GM18526 (cell line): ENCODE data around the gene C21orf58.

ENCODE experiments used
- POLR2A ChIP-seq: IDR thresholded peaks from 3 replicates; pipeline ENCODE4 v1.6.1; 2011; ENCODE audit not compliant: insufficient read length; ENCODE audit errors: extremely low read depth

The C21orf58 gene

GRCh38 chr21:46323710-46324389, at the start of gene C21orf58, which contains the start of gene PCNT:
TSS of gene C21orf58 (minus strand) at chr21:46323870. CDS start at chr21:46322738, 1,132 bp downstream.
TSS of gene PCNT (plus strand) at chr21:46324156. CDS start at chr21:46324229, 73 bp downstream.
- peak; percentile 78 for TF ChIP-seq POLR2A

DNA sequence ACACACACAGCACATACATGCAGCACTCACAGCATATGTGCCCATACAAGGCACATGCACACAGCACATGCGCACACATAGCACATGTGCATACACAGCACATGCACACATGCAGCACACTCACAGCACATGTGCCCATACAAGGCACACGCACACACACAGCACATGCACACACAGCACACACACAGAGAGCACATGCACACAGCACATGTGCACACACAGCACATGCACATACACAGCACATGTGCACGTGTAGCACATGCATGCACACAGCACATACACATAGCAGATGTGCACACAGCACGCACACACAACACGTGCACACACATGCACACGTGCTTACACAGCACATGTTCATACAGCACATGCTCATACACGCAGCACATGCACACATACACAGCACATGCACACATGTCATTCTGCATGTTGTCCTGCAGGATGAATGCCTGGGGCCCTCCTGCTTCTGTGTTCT, 48.4 kb upstream of the C21orf58 start:
- TF ChIP-seq POLR2A, result no peak

DNA sequence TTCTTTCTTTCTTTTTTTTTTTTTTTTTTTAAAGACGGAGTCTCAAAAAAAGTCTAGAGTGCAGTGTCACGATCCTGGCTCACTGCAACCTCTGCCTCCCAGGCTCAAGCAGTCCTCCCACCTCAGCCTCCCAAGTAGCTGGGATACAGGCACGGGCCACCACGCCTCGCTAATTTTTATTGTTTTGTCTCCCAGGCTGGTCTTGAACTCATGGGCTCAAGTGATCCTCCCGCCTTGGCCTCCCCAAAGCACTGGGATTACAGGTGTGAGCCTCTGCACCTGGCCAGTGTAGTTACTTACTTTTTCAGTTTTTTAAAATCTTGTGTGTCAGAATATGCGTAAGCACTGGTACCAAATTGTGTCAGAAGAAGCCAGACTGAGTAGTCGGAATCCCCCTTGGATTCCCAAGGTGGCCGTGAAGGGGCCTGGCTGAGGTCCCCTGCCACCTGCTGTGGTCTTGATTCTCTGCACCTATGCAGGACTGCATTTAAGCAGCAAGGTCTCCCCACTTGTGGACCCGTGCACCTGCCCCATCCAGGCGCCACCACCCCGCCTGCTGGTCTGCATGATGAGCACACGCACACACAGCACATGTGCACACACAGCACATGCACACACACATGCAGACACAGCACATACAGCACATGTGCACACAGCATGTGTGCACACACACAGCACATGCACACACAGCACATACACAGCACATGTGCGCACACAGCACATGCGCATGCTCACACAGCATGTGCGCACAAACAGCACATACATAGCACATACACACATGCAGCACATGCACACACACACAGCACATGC, 47.7 kb upstream of the C21orf58 start:
- no peak for TF ChIP-seq POLR2A

GRCh38 chr21:46369520-46370235, 46.0 kb upstream of the C21orf58 start:
- no peak for TF ChIP-seq POLR2A

DNA sequence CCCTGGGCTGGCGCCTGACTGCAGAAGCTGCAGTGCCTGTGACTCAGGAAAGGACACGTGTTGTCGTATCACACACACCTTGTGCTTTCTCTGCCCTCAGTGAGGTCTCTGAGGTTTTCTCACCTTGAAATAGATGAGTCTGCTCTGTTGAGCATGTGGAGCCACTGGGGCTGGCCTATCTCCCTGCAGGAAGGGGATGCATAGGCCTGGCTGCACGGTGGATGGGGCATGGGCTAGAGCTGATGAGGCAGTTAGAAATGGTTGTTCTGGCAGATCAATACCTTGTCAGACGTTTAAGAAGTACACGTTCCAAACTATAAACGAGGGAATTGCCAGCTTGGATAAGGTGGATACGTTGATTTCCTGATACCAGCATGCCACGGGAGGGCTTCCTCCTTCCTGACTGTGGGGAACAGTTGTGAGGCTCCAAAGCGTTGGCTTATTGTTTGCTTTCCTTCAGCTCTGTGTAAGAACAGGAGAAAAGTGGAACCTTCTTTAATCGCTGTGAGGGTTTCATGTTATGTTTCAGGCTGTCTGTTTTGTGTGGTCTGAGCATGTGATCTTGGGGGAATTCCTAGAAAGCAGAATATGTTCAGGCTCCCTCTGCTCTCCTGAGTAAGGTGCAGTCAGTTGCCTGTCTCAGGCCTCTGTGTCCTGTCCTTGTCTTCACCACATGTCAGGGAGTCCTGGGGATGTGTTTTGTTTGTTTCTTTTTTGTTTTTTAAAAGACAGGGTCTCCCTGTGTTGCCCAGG, 45.0 kb upstream of the C21orf58 start:
- TF ChIP-seq POLR2A, result no peak

DNA sequence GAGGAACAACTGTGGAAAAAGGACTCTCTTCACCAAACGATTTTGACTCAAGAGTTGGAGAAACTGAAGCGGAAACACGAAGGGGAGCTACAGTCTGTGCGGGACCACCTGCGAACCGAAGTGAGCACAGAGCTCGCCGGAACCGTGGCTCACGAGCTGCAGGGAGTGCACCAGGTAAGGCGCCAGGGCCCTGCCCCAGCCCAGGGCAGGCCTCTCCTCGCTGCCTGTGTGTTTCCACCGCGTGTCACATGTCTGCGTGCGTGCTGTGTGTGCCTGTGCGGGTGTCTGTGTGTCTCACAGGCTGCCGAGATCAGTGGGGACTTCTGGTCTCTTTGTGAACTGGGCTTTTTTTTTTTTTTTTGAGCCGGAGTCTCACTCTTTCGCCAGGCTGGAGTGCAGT, 43.3 kb upstream of the C21orf58 start:
- no peak for TF ChIP-seq POLR2A

DNA sequence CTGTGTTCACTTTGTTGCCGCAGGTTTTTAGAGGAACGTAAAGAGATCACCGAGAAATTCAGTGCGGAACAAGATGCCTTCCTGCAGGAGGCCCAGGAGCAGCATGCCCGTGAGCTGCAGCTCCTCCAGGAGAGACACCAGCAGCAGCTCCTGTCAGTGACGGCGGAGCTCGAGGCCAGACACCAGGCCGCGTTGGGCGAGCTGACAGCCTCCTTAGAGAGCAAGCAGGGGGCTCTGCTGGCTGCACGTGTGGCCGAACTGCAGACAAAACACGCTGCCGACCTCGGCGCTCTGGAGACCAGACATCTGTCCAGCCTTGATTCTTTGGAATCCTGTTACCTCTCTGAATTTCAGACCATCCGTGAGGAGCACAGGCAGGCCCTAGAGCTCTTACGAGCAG, 42.9 kb upstream of the C21orf58 start:
- no peak for TF ChIP-seq POLR2A

GRCh38 chr21:46366091-46366490, 42.4 kb upstream of the C21orf58 start:
- no peak for TF ChIP-seq POLR2A

GRCh38 chr21:46363698-46364097, 40.0 kb upstream of the C21orf58 start:
- TF ChIP-seq POLR2A, result no peak

DNA sequence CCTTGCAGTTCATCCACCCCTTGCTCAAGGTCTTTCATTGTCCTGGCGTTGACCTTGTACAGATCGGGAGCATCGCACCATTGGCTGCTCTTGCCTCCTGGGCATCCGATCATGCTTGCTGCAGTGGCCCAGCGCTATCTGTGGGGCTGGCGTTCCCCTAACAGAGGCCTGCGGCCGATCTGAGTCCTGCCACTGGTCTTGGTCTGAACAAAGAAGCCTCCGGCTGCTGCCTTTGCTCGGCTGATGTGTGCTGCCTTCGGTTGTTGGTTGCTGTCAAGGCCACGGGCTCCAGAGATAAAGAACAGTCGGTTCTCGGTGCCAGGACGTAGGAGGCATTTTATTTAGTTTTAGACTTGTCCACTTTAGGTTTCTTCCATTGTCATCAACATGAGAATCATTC, 39.3 kb upstream of the C21orf58 start:
- TF ChIP-seq POLR2A, result no peak

DNA sequence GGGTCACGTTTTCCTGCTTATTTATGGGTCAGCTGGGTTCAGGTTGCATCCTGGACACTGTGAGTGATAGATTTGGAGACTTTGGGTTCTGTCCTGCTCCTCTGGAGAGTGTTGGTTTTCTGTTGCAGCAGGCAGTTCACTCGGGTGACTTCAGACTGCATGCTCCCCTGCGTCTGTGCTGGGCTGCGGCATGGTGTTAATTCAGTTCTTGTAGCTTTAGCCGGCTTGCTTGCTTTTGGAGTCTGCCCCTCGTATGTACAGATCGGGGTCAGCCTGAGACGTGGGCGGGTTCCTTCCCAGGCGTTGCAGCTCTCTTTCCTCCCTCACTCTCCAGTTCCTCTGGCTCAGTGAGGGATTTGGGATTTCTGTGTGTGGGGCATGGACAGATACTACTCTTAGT, 38.3 kb upstream of the C21orf58 start:
- no peak for TF ChIP-seq POLR2A

- TF ChIP-seq POLR2A, result no peak
These were observed 37.5 kb upstream of the C21orf58 start for GRCh38 chr21:46361176-46361575.

GRCh38 chr21:46357684-46358425, 34.2 kb upstream of the C21orf58 start:
- no peak for TF ChIP-seq POLR2A

- no peak for TF ChIP-seq POLR2A
These were observed 33.6 kb upstream of the C21orf58 start for GRCh38 chr21:46357335-46357604.
